Stimulated activated CD4-positive, alpha-beta T cell treated with anti-CD3 and anti-CD28 coated beads, Interleukin-12 subunit alpha, Interleukin-12 subunit beta, amount 100 ng/mL, for 48 hours (primary cell): ENCODE data around the gene GBGT1.
"Not testable (repeated sequence)": the region's sequence is repeated elsewhere in the genome, so short reads cannot be mapped to it uniquely, and the experiment has no call there.

Experiments
- DNase-seq, 3 donors: peaks; one replicate each; pipeline ENCODE4 v3.0.0-alpha.2; 2020; ENCODE audit warnings: low read depth in 2 of 3, low spot score in 1 of 3

The GBGT1 gene

DNA sequence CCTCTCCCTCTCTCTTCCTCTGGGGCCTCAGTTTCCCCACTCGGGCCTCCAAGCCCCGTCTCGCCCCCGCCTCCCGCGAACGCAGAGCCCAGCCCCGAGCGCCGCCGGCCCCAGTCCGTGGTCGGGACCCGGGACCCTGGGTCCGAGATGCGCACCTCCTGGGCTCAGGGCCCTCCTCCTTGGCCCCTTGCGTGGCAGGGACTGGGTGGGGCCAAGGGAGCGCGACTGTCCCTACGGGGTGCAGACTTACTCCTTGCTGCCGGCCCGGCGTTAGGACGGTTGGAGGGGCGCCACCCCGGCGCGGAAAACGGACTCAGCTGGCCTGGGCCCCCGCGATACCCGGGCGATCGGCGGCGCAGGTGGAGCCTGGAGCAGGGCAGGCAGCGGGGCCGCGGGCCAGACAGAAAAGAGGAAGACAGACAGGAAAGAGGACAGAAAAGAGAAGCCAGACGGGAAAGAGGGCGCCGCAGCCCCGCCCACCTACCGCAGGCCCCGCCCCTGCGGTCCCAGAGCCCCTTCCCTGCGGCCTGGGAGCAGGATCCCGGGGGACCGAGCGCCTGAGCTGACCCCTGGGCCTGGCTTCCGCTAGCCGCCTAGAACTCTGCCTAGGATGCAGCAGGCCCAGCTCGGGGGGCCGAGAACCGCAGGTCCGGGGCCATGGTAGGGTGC, at the start of gene GBGT1:
Gene GBGT1 (minus strand): TSS at position 411 of the 669 bp plus-strand sequence. CDS start 1,502 bp downstream, outside the sequence.
- DNase-seq = no peak

DNA sequence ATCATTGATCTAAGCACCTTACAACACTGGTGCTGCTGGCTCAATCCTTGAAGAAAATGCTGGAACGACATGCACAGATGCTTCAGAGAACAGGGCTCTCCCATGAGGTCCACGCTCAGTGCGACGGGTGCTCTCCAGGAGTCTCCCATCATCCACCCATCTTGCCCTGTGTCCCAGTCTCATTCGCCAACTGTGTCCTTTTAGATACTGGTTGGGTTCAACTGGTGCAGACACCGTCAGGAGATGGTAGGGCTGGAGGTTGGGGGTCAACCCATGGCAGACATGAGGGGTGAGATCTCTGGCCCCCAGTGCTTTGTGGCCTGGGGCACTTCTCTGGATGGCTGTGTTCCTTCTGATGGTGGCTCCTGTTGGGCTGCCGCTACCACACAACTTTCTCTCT, 46.9 kb upstream of the GBGT1 start:
- DNase-seq = no peak

DNA sequence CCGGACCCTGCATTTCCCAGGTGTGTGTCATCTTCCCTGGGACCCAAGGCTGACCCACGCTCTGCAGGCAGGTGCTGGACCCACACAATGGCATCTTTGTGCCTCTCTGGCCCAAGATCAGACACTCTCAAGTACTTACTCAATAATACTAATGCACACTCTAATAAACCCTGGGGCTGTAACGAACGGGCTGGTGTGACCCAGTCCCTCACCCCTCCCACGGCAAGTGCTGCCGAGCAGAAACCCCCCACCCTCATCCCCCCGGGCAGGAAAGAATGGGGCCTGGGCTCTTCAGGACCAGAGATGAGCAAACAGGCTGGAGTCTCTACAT, 46.5 kb upstream of the GBGT1 start:
- DNase-seq = no peak

DNA sequence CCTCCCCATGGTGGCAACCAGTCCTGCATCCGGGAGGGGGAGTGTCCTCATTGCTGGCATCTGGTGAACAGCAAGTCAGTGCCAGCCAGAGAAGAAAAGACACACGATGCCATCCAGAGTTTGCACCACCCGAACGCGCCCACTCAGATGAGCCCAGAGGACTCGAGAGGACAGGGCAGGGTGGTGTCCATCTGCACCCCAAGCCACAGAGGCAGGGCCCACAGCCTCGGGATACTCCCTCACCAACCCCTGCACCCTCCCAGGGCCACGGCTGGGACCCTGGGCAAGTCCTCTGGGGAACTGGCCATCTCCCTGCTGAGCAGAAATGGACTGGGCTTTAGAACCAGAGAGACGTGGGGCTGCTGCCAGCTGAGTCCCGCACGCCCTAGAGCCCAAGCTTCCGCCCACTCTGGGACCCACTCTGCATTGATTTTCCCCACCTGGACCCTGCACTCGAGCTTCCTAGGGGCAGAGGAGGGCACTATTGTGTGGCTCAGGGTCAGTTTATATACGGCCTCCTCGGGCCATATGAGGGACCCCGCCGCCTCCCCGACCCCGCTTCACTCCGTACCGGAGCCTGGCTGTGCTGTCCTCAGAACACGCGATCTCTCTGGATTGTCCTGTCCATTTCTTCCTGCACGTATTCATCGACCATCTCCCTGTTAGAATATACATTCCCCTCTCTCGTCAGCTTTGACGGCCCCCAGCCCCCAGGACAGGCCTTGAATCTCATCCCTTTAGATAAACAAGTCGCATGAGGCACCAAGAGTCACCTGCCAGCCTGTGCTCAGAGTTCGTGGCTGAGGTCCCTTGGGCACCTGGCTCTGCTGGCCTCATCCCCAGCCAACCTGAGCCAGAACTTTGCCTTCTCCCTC, 45.9 kb upstream of the GBGT1 start:
- DNase-seq = not testable (repeated sequence)

DNA sequence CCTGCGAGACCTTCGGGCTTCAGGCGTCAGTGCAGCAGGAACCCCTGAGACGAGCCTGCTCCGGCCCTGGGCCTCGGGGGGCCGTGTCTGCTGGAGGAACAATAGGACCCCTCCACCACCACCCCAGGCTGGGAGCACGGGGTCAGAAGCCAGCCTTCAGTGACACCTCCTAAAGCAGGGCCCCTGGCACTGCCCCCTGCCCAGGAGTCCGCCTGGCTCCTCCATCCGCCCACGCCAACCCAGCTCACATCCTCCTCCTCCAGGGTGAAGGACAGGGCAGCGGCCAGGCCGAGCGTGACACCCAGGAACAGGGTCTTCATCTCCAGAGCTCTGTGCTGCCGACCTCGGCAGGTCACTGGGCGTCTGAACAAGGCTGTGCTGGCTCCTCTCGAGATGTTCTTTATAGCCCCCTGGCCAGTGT, 45.2 kb upstream of the GBGT1 start, which contains the start of gene OBP2B:
Gene OBP2B (minus strand): TSS at position 371 of the 421 bp plus-strand sequence. CDS start 51 bp downstream, at position 320.
- DNase-seq = not testable (repeated sequence)

DNA sequence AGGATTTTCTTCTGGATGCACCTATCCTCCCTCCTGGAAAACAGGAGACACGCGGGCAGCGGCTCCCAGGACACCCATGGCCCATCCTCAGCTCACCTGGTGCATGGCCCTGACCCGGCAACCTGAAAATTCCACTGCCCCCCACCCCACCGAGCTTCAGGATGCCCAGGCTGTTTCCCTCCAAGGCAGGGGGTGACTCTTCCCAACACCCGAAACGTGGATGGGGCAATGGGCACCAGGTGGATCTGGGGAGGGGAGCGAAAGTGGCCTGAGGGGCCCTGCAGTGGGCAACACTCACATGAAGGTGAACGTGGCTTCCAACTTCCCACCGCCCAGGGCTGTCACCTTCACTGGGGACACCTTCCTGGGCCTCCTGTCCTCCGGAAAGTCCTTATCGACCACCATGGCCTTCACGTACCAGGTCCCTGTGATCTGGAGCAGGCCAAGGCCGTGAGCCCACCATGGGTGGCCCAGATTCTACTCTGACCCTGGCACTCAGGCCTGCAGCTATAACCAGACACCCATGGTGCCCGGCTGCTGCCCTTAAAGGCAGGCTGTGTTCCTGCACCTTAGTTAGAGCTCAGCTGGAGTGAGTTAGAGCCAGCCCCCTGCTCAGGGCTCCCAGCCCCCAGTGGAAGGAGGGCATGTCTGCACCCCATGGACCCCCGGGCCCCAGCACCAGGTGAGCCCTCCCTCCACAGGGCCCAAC, 44.6 kb upstream of the GBGT1 start:
- DNase-seq = not testable (repeated sequence)

DNA sequence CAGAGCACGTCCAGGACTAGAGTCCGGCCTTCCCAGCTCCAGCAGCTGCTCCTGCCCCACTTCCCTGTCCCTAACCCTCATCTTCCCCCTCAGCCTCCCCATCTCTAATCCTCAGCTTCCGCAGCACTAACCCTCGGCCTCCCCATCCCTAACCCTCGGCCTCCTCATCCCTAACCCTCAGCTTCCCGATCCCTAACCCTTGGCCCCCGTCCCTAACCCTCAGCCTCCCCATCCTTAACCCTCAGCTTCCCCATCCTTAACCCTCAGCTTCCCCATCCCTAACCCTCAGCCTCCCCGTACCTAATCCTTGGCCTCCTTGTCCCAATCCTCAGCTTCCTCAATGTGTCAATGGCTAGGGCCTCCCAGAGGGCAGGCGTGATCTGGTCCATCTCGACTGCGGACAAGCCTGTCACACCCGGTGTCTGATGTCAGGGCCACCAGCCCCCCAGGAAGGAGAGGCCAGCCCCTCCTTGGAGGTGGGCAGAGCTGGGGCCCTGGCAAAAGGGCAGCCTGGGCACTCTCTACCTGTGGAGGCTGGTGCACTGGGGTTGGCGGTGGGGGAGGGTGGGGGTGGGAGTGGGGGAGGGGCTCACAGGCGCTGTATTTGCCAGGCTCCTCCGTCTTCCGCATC, 43.9 kb upstream of the GBGT1 start:
- no peak for DNase-seq

DNA sequence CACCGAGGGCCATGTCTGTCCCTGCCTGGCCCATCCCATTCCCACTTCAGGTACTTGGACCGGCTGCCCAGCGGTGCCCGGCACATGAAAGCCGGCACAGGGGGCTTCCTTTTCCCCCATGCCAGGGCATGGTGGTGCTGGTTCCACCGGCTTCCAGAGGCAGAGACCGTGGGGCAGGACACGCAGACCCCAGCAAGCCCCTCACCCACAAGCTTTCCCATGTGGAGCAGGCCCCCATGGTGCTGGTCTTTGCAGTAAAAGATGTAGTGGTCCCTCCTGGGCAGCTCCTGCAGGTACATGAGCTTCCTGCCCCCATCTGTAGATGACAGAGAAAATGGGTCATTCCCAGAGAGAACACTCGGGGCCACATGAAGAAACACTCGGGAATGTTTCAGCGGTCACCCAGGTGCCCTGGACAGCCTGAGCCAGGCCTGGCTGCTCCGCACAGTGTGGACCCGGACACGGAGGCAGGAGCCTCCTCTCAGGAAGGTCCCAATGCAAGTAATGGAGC, 43.4 kb upstream of the GBGT1 start:
- no peak for DNase-seq

DNA sequence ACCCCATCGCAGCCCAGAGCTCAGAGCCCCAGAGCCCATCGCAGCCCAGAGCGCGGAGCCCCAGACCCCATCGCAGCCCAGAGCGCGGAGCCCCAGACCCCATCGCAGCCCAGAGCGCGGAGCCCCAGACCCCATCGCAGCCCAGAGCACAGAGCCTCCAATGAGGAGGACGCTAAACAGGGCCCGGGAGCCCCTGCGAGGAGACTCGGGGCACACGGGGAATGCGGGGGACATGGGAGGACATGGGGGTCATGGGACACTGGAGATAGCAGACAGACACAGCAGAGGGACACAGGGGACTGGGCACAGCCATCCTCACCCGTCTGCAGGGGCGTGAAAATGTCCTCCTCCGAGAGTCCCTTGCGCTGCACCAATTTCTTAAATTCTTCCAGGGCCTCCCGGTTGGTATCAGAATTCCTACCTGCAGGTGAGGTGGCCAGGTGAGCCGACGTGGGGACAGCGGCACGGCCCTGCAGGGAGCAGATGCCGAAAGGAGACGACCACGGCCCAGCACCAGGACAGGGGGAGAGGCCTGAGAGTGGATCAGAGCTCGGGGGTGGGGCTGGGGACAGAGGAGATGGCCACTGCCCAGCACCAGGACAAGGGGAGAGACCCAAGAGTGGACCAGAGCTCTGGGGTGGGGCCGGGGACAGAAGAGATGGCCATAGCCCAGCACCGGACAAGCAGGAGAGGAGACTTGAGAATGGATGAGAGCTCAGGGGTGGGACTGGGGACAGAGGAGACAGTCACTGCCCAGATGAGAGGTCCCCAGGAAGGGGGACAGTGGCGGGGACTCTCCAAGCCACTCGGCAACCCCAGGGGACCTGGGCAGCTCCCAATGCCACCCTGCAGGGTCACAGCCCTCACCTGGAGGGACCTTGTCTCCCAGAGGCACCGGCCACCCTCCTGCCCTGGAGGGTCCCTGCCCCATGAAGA, 42.5 kb upstream of the GBGT1 start:
- DNase-seq = no peak

DNA sequence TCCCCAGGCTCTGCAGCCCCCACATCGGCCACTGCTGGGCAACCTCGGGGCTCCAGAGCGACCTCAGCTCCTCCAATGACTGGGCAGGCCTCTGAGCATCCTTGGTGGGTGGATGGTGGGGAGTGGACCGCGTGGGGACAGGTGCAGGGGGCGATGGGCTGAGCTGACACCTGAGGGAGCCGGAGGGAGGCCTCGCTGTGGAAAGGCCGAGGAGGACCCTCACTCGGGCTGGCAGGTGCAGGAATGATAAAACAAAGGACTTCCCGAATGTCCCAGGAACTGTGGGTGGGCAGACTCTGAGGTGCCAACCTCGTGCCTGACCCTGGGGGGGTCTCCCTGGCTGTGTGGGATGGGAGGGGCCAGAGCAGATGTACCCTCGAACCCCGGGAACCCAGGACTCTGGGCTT, 41.8 kb upstream of the GBGT1 start:
- DNase-seq = not testable (repeated sequence)

DNA sequence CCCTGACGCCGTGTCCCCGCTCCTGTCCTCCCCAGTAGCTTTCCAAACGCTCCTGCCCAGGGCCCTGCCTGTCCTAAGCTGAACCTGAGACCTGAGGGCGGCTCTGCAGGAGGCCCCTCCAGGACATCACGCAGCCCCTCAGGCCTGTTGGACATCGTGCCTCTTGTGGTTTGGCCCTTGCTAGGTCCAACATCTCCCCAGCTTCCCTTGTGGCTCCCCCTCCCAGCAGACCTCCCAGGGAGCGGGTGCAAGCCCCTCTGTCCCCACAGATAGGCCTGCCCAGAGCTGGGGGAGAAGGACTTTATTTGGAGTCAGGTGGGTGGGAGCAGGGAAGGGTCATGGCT, 41.3 kb upstream of the GBGT1 start:
- DNase-seq = no peak

DNA sequence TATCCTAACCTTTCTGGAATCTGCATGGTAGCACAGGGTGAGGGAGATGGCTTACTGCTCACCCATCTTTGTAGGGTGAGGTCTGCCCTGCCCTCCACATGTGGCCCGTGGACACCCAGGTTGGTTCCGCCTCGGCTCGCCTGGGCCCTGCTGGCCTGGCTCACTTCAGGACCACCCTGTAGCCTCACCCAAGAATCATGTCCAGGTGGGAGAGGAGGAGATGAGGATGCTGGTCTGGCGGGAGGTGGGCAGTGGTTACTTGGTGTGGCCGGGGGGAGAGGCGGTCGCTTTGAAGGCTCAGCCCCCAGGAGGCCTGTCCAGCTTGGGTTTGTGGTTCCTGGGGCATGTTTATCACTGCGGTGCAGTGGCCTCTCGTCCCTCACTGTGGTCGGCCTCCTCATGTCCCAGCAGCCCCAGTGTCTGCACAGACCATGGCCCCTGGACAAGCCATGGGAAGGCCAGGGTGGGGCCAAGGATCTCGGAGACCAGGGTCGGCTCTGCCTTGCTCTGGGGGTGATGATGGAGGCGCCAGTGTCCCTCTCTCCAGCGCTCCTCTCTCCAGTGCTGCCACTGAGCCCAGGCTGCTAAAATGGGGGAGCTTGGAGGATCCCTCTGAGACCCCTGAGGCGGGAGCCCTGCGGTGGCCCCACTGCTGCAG, 40.8 kb upstream of the GBGT1 start:
- no peak for DNase-seq

DNA sequence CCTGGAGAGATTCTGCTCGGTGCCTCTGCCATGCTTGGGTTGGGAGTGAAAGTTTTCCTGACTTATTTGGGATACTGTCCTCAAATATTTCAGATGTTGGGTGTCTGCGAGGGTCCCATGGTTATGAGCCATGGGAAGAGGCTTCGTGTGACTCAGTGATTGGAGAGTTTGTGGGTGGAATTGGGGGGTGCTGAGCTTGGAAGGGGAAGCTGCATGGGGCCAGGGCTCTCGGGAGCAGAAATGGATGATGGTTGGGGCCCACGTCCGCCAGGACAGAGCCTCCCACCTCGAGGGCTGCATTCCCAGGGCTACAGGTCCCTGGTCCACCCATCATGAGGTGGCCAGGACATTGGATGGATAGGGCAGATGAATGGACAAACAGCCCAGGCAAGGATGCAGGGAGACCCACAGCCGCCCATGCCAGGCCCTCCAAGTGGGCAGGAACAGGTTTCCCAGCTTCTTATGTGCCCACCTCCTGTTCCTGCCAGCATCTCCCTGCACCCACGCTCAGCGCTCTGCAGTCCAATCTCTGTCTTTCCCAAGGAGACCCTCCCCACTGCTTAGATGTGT, 39.9 kb upstream of the GBGT1 start:
- DNase-seq = no peak

DNA sequence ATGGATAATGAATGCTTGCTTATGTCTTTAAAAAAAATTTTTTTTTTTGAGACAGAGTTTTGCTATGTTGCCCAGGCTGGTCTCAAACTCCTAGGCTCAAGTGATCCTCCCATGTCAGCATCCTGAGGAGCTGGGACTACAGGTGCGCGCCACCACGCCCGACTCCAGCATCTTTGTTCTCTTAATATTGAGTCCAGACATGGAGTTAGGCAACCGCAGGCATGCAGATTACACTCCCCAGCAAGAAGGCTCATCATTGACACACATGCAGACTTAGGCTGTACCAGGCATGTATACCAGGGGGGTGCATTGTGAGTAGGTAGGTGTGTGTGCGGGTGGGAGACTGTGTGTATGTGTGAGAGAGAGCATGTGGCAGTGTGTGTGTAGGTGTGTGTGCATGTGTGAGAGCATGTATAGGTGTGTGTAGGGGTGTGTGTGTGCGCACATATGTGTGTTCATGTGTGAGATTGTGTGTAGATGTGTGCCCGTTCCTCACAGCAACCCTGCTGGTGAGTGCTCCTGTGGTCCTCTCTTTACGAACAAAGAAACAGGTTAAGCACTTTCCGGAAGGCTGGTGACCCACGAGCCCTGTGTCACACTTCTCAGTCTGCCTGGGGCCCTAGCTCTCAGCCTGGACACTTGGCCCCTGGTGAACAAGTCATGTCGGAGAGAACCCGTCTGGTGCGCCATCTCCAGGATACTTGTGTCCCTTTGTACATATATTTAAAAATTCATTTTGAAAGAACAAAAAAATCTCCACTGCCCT, 39.2 kb upstream of the GBGT1 start:
- DNase-seq = no peak

DNA sequence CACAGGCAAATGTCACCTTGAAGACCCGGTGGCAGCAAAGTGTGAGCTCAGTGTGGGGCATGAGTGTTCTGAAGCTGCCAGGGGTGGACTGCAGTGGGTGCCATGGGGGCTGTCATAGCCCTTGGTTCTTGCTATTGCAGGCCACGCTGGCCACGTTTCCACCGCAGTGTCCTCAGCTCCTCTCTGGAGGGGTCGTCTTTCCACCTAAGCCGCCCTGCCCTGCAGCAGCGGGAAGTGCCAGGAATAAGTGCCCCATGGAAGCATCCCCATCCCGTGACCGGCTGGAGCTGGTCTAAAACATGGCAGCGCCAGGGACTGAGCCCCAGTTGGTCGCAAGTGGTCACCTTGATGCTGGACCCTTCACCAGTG, 38.4 kb upstream of the GBGT1 start:
- no peak for DNase-seq

DNA sequence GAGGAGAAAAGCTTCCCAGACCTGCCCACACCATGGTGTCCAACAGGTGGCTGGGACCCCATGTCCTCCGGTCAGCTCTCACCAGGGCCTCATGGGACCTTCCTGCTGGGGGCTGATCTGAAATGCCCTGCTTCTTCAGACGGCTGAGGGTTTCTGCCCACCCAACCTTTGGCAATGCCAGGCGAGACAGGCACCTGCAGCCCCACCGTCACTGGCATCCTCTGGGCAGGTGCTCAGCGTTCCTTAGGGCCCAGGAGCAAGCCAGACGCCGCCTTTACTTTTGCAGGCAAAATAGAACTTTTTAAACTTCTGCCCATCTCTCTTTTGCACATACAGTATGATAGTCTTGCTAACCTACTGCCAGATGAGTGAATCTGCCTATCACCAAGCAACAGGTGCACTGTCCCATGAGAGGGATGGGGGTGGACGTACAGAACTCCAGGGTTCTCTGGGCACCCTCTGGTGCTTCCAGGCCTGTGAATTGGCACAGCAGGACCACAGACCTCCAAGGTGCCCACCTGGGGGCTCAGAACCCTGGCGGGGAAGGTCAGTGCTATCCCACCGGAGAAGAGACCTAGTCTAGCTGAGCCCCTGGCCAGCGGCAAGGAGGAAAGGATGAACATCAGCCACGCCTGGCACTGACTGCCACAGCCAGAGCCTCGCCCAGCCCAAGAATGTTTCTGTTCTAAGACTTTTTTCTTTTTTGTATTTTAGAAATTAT, 37.9 kb upstream of the GBGT1 start:
- no peak for DNase-seq

DNA sequence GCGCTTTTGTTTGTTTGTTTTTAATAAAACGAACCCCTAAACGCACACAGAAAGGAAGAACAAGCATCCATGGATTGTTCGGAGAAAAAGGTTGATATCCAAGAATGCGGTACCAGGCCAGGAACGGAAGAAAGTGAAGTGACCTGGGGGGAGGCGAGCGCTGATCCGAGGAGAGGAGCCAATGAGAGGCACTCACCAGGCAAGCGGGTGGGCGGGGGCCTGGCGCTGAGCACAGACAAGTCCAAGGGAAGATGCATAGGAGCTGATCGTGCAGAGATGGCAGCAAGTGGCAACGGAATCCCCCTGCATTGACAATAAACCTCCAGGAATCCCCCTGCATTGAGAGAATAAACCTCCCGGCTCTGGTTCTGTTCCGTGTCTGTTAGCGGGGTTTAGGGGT, 36.9 kb upstream of the GBGT1 start:
- no peak for DNase-seq
